A204.1 (cell line): ENCODE results near the gene MPST.

Experiments used
- FAIRE-seq: peaks from 2 replicates; lab custom pipeline; 2012; peaks lifted over from hg19 to GRCh38; lab: Jason Lieb, UNC

The MPST gene

DNA sequence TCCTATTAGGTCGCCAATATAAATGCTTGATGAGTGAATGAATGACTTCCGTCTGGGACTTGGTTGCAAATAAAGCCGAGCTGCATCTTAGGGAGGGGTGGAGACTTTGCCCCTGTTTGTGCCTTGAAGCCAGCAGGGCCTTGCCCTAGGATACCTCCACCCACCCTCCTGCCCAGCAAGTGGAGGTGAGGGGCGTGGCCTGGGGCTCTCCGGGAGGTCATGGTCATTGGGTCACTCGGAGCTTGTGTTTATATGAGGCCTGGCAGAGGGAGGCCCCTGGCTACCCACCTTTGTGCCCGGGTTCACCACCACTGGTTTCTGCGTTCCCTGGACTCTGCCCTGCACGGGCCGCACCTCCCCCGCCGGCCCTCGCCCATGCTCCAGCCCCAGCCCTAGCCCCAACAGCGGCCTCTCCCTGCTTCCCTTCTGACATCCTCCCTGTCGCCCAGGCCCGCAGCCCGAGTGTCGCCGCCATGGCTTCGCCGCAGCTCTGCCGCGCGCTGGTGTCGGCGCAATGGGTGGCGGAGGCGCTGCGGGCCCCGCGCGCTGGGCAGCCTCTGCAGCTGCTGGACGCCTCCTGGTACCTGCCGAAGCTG lies 4.3 kb downstream of the MPST start:
- no peak for FAIRE-seq

- FAIRE-seq: no peak
Measured at GRCh38 chr22:37024339-37025157, 5.0 kb downstream of the MPST start.

DNA sequence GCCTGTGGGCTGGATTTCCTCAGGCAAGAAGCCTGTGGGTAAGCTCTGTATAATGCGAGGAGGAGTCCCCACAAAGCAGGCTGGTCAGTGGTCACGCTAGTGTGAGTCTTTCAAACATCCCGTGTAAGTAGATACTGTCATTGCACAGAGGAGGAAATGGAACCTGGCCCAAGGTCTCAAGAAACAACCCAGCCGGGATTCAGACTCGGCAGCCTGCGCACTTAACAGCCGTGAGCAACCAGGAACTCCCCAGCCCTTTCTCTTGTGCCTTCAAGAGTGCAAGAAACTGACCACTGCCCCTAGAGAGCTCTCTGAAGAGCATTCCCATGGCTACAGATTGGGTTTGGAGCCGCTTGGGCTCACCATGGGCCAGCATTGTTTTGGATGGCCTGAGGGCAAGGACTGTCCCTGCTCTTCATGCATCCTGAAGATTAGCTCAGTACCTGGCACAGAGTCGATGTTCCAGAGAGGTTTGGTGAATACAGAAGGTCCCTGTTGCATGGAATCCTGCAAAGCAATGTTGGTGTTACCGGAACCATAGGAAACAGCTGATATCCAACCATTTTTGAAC lies 6.0 kb downstream of the MPST start:
- no peak for FAIRE-seq

GRCh38 chr22:37026325-37026724 lies 6.8 kb downstream of the MPST start:
- FAIRE-seq: no peak

- FAIRE-seq: no peak
Measured at GRCh38 chr22:37027556-37027955, 8.0 kb downstream of the MPST start.

DNA sequence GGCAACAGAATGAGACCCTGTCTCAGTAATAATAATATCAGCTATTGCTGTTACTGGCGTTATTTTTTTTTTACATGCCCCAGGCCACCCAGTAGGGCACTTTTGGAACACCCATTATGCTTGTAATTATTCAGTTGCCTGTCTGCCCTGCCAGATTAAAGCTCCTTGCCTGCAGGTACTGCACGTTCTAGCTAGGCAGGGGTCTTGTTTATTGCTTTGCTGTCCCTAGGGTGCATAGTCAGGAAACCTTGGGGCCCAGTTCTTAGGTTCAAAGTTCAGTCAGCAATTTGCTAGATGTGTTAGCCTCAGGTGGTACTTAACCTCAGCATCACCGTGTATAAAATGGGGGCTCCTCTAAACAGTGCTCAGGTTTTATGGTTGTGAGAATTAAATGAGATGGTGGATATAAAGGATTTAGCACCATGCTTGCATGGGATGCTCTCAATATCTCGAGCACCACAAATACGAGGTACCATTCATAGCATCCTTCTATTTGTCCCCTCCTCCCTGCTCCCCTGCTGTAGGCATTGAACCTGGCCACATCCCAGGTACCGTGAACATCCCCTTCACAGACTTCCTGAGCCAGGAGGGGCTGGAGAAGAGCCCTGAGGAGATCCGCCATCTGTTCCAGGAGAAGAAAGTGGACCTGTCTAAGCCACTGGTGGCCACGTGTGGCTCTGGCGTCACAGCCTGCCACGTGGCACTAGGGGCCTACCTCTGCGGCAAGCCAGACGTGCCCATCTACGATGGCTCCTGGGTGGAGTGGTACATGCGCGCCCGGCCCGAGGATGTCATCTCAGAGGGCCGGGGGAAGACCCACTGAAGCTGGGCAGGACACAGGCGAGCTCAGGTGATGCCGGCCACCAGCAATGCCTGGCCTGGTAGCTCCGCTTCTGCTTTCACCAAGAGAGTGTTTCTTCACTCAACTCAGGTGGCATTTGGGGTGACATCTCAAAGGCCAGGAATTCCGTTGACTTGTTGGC lies 9.4 kb downstream of the MPST start:
- no peak for FAIRE-seq

DNA sequence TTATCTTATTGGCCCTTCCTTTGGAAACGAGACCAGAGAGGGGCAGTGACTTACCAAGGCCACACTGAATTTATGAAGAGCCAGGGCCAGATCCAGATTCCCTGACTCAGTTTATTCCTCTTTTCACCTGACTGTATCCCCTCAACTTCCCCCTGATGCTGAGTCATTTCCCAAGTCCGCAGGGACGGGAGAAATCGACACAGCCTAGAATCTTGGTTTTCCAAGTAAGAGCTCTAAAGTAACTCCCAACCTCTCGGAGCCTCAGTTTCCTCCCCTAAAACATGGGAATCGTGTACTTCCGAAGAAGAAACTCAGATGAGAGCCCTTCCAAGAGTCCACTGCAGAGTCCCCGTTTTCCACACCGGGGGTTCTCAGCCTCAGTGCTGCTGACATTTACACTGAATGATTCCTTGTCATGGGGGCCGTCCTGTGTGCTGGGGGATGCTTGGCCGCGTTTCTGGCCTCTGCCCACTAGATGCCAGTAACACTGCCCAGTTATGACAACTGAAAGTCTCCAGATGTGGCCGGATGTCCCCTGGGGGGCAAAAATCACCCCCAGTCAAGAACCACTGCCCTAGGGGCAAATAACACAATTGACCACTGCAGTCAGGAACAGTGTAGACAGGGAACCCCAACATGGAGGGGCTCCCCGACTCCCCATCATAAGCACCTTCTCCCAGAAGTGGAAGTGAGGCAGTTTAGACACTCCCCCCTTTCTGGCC lies 11.2 kb downstream of the MPST start:
- no peak for FAIRE-seq

DNA sequence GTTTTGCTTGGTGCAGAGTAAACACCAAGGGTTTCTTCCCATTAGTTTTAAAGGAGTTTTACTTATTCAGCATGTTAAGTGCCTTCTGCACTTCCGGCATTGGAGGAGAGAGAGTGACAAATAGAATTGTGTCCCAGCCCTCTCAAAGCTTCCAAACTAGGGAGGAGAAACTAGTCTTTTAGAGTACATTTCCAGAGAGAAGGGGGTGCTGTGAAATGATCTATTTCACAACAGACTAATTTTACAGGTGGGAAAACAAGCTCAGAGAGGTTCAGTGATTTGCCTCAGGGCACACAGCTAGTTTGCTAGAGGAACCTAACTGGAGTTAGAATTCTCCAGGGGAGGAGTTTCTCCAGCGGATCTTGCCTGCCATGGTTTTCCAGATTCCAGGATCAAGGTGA lies 12.6 kb downstream of the MPST start:
- FAIRE-seq: no peak

DNA sequence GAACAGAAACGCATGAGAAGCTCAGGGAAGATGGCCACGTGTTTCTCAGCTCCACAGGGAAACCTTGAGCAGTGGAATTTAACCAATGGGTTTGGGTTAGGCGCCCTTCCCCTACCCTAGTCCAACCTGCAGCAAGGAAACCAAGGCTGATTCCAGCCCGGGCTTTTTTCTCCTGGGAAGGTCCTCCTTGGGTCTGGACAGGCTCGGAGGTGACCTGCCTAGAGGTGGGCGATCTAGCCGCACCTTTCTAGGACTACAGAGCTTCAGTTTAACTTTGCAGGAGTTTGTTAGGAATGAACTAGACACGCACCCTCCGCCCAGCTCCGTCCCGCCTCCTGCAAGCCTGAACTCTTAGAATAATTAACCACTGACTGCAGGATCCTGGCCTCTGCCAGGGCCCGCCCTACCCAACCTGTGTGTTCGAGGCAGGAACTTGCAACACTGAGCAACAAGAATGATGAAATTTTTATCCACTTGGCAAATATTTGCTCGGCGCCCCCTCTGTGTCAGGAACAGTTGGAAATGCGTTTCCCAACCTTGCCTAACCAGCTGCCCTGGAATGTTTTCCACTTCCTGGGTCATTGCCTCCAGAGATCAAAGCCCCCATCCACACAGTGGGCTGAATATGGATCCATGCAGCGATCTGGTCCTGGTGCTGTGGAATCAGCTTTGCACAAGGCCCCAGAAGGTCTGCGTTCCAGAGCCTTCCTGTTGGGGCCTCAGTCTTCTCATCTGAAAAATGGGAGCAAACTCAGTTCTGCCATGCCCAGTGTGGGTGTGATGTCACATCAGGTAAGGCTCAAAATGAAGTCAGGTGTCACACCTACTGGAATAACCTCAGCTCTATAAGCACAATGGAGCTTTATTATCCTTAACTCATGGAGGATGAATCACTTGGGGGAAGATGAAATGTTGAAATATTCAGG lies 13.3 kb downstream of the MPST start:
- FAIRE-seq: no peak

GRCh38 chr22:37033605-37034430 lies 14.3 kb downstream of the MPST start:
- no peak for FAIRE-seq

GRCh38 chr22:37036655-37037377 lies 17.3 kb downstream of the MPST start:
- no peak for FAIRE-seq

GRCh38 chr22:37037669-37038068 lies 18.1 kb downstream of the MPST start:
- FAIRE-seq: no peak

GRCh38 chr22:37039466-37039865 lies 19.9 kb downstream of the MPST start:
- no peak for FAIRE-seq

DNA sequence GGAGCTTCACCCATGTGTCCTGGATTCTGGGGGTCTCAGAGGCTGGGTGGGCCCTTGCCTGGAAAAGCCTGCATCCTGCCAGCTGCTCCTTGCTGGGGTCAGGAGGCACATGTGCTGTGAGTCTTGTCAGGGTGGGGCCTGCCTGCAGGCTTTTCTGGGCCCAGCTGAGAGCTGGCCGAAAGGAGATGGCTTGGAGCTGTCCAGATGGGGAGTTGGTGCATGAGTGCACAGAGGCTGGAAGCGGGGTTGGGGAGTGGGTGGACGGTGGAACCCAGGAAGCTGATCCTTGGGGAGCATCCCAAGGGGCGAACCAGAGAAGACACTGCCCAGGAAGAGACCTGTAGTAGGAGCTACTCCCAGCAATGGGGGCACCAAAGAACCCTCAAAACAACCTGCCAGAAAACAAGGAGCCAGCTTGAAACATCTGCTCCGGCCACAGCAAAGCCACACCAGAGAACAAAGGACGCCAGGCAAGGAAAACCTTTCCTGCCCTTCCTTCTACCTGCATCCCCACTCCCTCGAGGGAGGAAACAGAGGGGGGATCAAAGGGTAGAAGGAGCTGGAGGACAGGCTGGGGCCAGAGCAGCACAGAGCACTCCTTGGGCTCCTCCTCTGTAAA lies 23.8 kb downstream of the MPST start:
- FAIRE-seq: no peak

DNA sequence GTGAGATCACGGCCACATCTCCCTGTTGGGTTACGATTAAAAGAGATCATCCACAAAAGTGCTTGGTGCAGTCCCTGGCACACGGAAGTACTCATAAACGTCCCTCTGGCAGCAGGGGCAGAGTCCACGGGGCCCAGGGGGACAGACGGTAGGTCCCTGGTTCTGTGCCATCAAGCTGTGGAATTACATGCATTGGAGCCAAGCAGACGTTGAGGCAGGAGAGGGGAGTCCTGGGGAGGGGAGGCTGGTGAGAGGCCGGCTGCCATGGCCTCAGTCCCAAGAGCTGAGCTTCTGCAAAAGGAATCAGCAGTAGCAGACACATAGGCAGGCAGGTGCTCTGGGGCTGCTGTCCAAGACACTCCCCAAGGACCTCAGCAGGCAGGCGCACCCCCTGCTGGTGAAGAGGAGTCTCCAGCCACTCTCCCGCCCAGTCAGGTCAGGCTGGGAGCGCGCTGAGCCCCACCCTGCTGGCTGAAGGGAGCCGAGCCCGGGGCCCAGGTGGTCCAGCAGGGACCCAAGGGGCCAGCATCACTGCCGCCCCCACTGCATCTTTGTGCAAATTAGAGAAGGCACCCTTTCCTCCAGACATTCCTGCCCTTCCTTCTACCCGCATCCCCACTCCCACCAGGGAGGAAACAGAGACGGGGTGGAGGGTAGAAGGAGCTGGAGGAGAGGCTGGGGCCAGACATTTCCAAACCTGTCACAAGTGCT lies 24.4 kb downstream of the MPST start:
- no peak for FAIRE-seq

DNA sequence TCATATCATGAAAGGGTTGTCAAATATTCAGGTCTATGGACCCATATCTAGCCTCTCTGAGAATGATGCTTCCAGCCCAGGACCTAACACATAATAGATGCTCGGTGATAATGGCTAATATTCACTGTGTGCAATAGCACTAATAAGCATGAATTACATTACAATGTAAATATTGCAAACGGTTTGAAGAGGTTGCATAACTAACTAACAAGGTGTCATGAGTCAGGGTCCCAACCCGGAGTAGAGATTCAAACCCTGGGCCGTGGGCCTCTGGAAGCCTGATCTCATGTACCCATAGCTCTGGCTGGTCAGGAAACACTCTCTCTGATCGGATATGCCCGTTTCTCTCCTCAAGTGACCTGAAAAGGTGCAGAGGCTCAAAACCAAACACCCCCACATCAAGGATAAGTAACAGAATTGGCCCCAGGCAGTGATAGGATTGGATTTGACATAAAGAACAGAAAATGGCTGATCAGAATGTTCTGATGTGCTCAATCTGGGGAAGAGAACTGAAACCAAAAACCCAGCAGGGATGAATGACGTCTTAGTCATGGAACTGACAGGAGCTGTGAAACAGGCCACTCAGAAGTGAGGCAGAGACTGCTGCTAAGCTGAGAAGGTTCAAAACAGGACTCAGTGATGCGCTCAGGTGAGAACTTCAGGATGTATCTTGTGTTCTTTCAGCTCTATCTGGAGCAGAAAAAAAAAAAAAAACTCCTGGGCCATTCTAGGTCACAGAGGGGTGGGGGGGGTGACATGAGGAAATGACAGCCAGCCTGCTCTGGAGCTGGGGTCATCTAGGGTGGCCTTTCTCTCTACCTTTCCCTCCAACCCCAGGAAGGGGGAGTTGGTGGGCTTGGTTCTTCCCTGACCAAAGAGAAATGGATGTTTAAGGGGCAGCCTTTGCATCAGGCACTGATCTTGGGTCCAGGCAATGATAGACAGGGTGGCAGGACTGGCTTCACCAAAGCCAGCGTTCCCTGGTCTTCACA lies 25.4 kb downstream of the MPST start:
- no peak for FAIRE-seq

DNA sequence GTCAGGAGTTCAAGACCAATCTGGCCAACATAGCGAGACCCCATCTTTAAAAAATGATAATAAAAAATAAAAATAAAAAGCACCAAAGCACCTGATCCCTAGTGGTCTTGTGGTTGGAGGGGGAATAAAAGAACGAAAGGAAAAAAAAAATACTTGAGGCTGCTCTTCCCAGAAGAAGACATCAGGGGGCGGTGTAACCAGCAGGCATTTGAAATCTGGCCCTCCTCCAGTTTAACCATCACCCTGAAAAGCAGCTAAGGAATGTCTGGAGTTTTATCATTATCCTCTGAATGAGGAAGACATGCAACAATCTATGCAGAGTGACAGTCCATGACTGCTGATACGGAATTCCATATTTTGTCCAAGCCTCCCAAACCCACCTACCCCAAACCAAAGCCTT lies 26.4 kb downstream of the MPST start:
- no peak for FAIRE-seq
